ENCODE results near the gene IFRD1.

GRCh38 chr7:112481121-112481736 lies 31.0 kb downstream of the IFRD1 start:
- no peak for TF ChIP-seq EZH2 (IDR thresholded peaks at IDR 0.05; ENCODE audit: low read length, unreplicated experiment)
- TF ChIP-seq CTCF (conservative IDR thresholded peaks at IDR 0.05; ENCODE audit: low read depth, low read length): no peak

All from PC-3 (cell line).